Sigmoid colon (tissue), 7 donors: ENCODE results near the gene WASHC4. TPM values are rescaled to one million over a fixed set of nuclear protein-coding genes. Genes with fewer than 3 reads are reported as not detected.
"Not testable (repeated sequence)": the region's sequence is repeated elsewhere in the genome, so short reads cannot be mapped to it uniquely, and the experiment has no call there.

ENCODE experiments used
- DNase-seq: peaks from one replicate; pipeline ENCODE4 v3.0.0-alpha.2; 2019
- H3K27ac ChIP-seq, 4 donors: fragments of 200-600 bp; sonication (generic); one replicate each; pipeline ENCODE4 v1.5.1; 2016 to 2019; ENCODE audit warnings: mild to moderate bottlenecking in 1 of 4
- H3K27me3 ChIP-seq, 3 donors: fragments of 200-600 bp; sonication (generic); one replicate each; pipeline ENCODE4 v1.5.1; 2019; ENCODE audit warnings: mild to moderate bottlenecking in 1 of 3
- H3K36me3 ChIP-seq, 4 donors: fragments of 200-600 bp; sonication (generic); one replicate each; pipeline ENCODE4 v1.5.1; 2016 to 2019
- H3K4me1 ChIP-seq, 4 donors: fragments of 200-600 bp; sonication (generic); one replicate each; pipeline ENCODE4 v1.5.1; 2017 to 2019
- H3K4me3 ChIP-seq, 4 donors: fragments of 200-600 bp; sonication (generic); one replicate each; pipeline ENCODE4 v1.5.1; 2017 to 2019; ENCODE audit warnings: mild to moderate bottlenecking in 2 of 4, moderate library complexity in 1 of 4
- H3K9me3 ChIP-seq, 4 donors: fragments of 200-600 bp in 3 of 4; sonication (generic) in 3 of 4; one replicate each; pipeline versions ENCODE4 v1.5.1 to v1.6.1; 2013 to 2019
- EP300 ChIP-seq, 4 donors: sonication (generic); formaldehyde crosslinking; IDR thresholded peaks; one replicate each; pipeline ENCODE4 v1.6.1; 2017; ENCODE audit warnings: antibody characterized with exemption in 4 of 4
- POLR2A ChIP-seq, 2 donors: fragments of 450-650 bp; IDR thresholded peaks; one replicate each; pipeline ENCODE4 v1.6.1; 2016; ENCODE audit warnings: antibody characterized with exemption in 2 of 2, mild to moderate bottlenecking in 2 of 2, moderate library complexity in 2 of 2
- POLR2AphosphoS5 ChIP-seq, 4 donors: sonication (generic); formaldehyde crosslinking; IDR thresholded peaks; one replicate each; pipeline ENCODE4 v1.6.1; 2017; ENCODE audit warnings: antibody characterized with exemption in 4 of 4
- WGBS, 2 donors: extraction: QIAGEN DNeasy Blood & Tissue Kit; methylation state at CpG; one replicate each; pipeline ENCODE4 v1.1.7; 2013; 5-methylcytosine and 5-hydroxymethylcytosine counted together
- intact Hi-C: fragments of 100-400 bp; cut with DNase I; formaldehyde crosslinking; loops from one replicate; pipeline ENCODE4 v1.15.1; 2023
- polyA plus RNA-seq, 3 donors: library from polyadenylated mRNA; stranded (reverse); fragments of 200-250 nt; gene quantifications; one replicate each; pipeline ENCODE4 v1.2.3, GENCODE V29; 2013
- total RNA-seq, 4 donors: library from RNA; depleted of rRNA; stranded (reverse); fragments of >200 nt; gene quantifications; one replicate each; pipeline ENCODE4 v1.1.0, GENCODE V29; 2016
- TF ChIP-seq, protein P1 (sequence below), 4 experiments: fragments of 450-650 bp in 3 of 4; fragments of 200-600 bp in 1 of 4; IDR thresholded peaks; one replicate each; pipeline ENCODE4 v1.5.1; 2016 to 2019; ENCODE audit warnings: antibody characterized with exemption in 4 of 4, mild to moderate bottlenecking in 3 of 4, moderate library complexity in 2 of 4
- donor health status: healthy with polysubstance abuse.
- donor health status: Bipolar disorder and iron deficiency.
- donor health status: healthy.

The WASHC4 gene
- total and polyA plus RNA-seq, 7 donors: 9.6 to 64.3 (median 43.3) TPM

DNA sequence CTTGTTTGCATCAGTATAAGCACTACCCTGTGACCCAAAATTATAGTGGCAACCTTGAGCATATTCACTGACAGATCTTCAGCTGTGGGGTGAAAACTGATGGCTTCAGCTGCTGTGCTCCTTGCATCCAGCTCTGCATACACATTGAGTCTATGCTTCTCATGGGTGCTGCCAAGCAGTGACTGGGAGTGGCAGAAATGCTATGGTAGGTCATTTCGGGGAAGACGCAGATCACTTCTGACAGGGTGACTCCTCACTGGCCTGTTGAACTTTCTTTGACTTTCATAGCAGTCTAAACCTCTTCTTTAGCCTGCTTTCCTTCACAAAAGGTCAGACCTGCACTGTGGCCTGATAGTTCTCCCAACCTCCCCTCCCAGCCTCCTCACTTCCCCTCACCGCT is 17.7 kb upstream of the WASHC4 start:
- TF ChIP-seq POLR2A (IDR thresholded peaks at IDR 0.05) (no peak), EP300 (IDR thresholded peaks at IDR 0.05) (no peak), POLR2AphosphoS5 (IDR thresholded peaks at IDR 0.05) (no peak)
- TF ChIP-seq, protein P1, sequence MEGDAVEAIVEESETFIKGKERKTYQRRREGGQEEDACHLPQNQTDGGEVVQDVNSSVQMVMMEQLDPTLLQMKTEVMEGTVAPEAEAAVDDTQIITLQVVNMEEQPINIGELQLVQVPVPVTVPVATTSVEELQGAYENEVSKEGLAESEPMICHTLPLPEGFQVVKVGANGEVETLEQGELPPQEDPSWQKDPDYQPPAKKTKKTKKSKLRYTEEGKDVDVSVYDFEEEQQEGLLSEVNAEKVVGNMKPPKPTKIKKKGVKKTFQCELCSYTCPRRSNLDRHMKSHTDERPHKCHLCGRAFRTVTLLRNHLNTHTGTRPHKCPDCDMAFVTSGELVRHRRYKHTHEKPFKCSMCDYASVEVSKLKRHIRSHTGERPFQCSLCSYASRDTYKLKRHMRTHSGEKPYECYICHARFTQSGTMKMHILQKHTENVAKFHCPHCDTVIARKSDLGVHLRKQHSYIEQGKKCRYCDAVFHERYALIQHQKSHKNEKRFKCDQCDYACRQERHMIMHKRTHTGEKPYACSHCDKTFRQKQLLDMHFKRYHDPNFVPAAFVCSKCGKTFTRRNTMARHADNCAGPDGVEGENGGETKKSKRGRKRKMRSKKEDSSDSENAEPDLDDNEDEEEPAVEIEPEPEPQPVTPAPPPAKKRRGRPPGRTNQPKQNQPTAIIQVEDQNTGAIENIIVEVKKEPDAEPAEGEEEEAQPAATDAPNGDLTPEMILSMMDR (IDR thresholded peaks at IDR 0.05): no peak
- WGBS, 2 donors: 89 to 93% methylated on average over 3 of the region's 3 CpGs
- Histone ChIP-seq H3K36me3 (no peaks in the 10 kb centered on the region), H3K9me3 (no peaks in the 10 kb centered on the region), H3K4me1 (no peaks in the 10 kb centered on the region), H3K27me3 (no peaks in the 10 kb centered on the region), H3K4me3 (no peak overlapping the region), H3K27ac (no peak overlapping the region)
- no peak for DNase-seq
- intact Hi-C loops: no loop called here

DNA sequence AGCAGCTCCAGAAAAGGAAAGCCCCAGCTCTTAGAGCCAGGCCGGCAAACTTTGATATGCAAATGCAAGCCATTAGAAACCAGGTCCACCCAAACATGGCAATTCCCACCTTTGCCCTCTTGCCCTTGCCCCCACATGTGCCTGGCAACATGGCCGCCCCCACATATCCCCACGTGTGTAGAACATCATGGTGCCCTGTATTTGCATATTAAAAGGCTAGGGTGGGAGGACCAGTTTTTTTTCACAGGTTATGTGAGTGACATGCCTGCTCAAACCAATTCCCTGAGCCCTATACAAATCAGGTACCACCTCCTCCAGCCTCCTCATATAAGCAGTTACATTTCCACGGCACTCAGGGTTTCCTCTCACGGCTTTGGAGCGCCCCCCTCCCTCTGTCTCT is 17.2 kb upstream of the WASHC4 start:
- no peaks in the 10 kb centered on the region for H3K9me3 ChIP-seq
- H3K27ac ChIP-seq: no peak overlapping the region
- 80 to 82% methylated on average over 6 of the region's 6 CpGs for WGBS, 2 donors
- no peak overlapping the region for H3K4me3 ChIP-seq
- no peaks in the 10 kb centered on the region for H3K36me3 ChIP-seq
- DNase-seq: no peak
- intact Hi-C loops: no loop called here
- H3K27me3 ChIP-seq: no peaks in the 10 kb centered on the region
- TF ChIP-seq POLR2AphosphoS5 (IDR thresholded peaks at IDR 0.05): no peak
- no peak for TF ChIP-seq EP300 (IDR thresholded peaks at IDR 0.05)
- TF ChIP-seq POLR2A (IDR thresholded peaks at IDR 0.05): no peak
- TF ChIP-seq, protein P1 (IDR thresholded peaks at IDR 0.05): no peak
- H3K4me1 ChIP-seq: no peaks in the 10 kb centered on the region

DNA sequence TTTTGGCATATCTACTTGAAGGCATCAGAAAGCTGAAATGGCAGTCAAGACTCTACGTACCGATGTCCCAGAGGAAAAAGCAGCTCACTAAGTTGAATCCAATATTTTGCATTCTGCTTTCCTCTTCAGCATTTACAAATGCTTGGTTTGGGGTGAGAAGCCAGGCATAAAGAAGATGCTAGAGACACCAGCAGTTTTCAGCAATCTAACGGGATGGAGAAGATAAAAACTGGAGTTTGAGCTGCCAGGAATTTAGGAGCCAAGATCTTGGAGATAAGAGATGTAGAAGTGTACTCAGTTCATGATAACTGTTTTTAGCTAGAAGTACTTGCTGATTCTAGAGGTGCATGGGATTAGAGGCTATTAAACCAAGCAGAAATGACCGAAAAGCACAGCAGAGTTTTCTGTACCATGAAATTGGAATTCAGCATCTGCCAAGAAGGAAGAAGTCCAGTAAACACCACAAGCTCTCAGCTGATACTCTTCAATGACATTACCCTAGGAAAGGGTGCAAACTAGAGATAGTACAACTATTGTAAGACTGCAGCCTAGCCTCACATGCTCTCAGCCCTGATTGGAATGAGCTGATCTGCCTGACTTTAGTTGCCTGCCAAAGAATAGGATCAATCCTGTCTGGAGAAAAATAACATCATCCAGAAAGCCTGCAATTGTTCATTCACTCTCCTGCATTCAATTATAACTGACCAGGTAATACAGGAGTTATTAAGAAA is 15.9 kb upstream of the WASHC4 start:
- DNase-seq: no peak
- H3K27ac ChIP-seq: no peak overlapping the region
- no peaks in the 10 kb centered on the region for H3K36me3 ChIP-seq
- TF ChIP-seq POLR2AphosphoS5 (IDR thresholded peaks at IDR 0.05) (no peak), POLR2A (IDR thresholded peaks at IDR 0.05) (no peak), EP300 (IDR thresholded peaks at IDR 0.05) (no peak)
- TF ChIP-seq, protein P1 (IDR thresholded peaks at IDR 0.05): no peak
- WGBS, 2 donors: 50 to 75% methylated on average over 4 of the region's 4 CpGs
- no peaks in the 10 kb centered on the region for H3K27me3 ChIP-seq
- intact Hi-C loops: no loop called here
- no peaks in the 10 kb centered on the region for H3K9me3 ChIP-seq
- no peaks in the 10 kb centered on the region for H3K4me1 ChIP-seq
- no peak overlapping the region for H3K4me3 ChIP-seq

DNA sequence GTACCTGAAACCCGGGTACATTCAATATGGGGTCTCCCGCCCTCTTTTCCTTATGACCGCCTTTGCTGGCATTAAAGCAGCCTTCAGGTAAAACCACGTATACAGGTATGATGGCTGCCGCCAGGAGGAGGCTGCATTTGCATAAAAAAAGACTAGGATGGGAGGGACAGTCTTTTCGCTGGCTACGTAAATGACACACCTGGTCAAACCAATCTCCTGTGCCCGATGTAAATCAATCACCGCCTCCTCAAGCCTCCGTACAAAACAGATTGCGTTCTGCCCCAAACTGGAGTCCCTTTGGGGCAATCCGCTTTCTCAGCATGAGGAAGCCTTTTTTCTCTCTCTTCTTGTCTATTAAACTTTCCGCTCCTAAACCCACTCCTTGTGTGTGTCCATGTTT is 15.2 kb upstream of the WASHC4 start:
- 40 to 54% methylated on average over 13 of the region's 13 CpGs for WGBS, 2 donors

DNA sequence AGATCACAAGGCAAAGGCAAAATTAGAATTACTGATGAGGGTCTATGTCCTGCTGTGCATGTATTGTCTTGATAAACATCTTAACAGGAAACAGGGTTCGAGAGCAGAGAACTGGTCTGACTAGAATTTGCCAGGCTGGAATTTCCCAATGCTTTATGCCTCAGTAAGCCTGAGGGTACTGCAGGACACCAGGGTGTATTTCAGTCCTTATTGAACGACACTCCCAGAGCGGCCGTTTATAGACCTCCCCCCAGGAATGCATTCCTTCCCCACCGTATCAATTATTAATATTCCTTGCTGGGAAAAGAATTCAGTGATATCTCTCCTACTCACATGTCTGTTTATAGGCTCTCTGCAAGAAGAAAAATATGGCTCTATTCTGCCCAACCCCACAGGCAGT is 12.2 kb upstream of the WASHC4 start:
- DNase-seq, intact Hi-C loops: not testable (repeated sequence)
- 92 to 96% methylated on average over 5 of the region's 5 CpGs for WGBS, 2 donors

More for the DNA sequence above, 15.2 kb upstream of the WASHC4 start:
- no peaks in the 10 kb centered on the region for H3K36me3 ChIP-seq
- H3K4me1 ChIP-seq: no peaks in the 10 kb centered on the region
- H3K4me3 ChIP-seq: no peak overlapping the region
- H3K27me3 ChIP-seq: no peaks in the 10 kb centered on the region
- intact Hi-C loops: no loop called here
- H3K27ac ChIP-seq: no peak overlapping the region
- H3K9me3 ChIP-seq: no peaks in the 10 kb centered on the region
- no peak for DNase-seq
- TF ChIP-seq EP300 (IDR thresholded peaks at IDR 0.05) (no peak), POLR2A (IDR thresholded peaks at IDR 0.05) (no peak), POLR2AphosphoS5 (IDR thresholded peaks at IDR 0.05) (no peak)
- TF ChIP-seq, protein P1 (IDR thresholded peaks at IDR 0.05): no peak

More for the DNA sequence above, 12.2 kb upstream of the WASHC4 start:
- not testable (repeated sequence) for H3K4me3 ChIP-seq, H3K4me1 ChIP-seq, H3K36me3 ChIP-seq, H3K27ac ChIP-seq, H3K9me3 ChIP-seq, H3K27me3 ChIP-seq
